H9 (cell line): ENCODE data around the gene DDX51. TPM values are rescaled to one million over a fixed set of nuclear protein-coding genes. Genes with fewer than 3 reads are reported as not detected.

Source experiments
- DNase-seq: peaks from one replicate; pipeline ENCODE4 v3.0.0-alpha.2; 2017
- H2AFZ ChIP-seq: one replicate; pipeline ENCODE4 v1.6.1; 2013; ENCODE audit warnings: mild to moderate bottlenecking, low read length, control low read depth, moderate library complexity
- H2AK5ac ChIP-seq: 2 replicates; pipeline ENCODE4 v1.6.1; 2013; ENCODE audit warnings: low read length, control low read depth, mixed read lengths; ENCODE audit not compliant: insufficient read length
- H2BK120ac ChIP-seq: one replicate; pipeline ENCODE4 v1.6.1; 2013; ENCODE audit warnings: low read depth, mild to moderate bottlenecking, low read length, control low read depth, inconsistent platforms; ENCODE audit not compliant: poor library complexity, severe bottlenecking
- H2BK12ac ChIP-seq: 2 replicates; pipeline ENCODE4 v1.6.1; 2013; ENCODE audit warnings: low read length, control low read depth, mixed read lengths, low read depth; ENCODE audit not compliant: insufficient read length
- H2BK15ac ChIP-seq: 2 replicates; pipeline ENCODE4 v1.6.1; 2013; ENCODE audit warnings: low read depth, low read length, control low read depth
- H2BK20ac ChIP-seq: one replicate; pipeline ENCODE4 v1.6.1; 2013; ENCODE audit warnings: low read depth, mild to moderate bottlenecking, low read length, control low read depth, inconsistent platforms; ENCODE audit not compliant: poor library complexity, severe bottlenecking
- H2BK5ac ChIP-seq: 2 replicates; pipeline ENCODE4 v1.6.1; 2013; ENCODE audit warnings: low read length, control low read depth, mixed read lengths; ENCODE audit not compliant: insufficient read length
- H3K14ac ChIP-seq: 2 replicates; pipeline ENCODE4 v1.6.1; 2013; ENCODE audit warnings: low read length, control low read depth; ENCODE audit not compliant: insufficient read depth
- H3K18ac ChIP-seq: 2 replicates; pipeline ENCODE4 v1.6.1; 2013; ENCODE audit warnings: low read depth, mild to moderate bottlenecking, mixed read lengths, low read length, control low read depth; ENCODE audit not compliant: insufficient read length
- H3K23ac ChIP-seq: 2 replicates; pipeline ENCODE4 v1.6.1; 2013; ENCODE audit warnings: low read length, control low read depth, mixed read lengths, low read depth; ENCODE audit not compliant: insufficient read length
- H3K23me2 ChIP-seq: 2 replicates; pipeline ENCODE4 v1.6.1; 2013; ENCODE audit warnings: low read depth, mild to moderate bottlenecking, mixed read lengths, low read length, control low read depth; ENCODE audit not compliant: insufficient read length, poor library complexity, severe bottlenecking
- H3K27ac ChIP-seq: 2 replicates; pipeline ENCODE4 v1.5.1; 2013; ENCODE audit warnings: low read length, control low read depth, mixed read lengths, low read depth; ENCODE audit not compliant: insufficient read length
- H3K27me3 ChIP-seq: 2 replicates; pipeline ENCODE4 v1.6.1; 2013; ENCODE audit warnings: low read length, control low read depth, inconsistent platforms; ENCODE audit not compliant: insufficient read depth
- H3K4ac ChIP-seq: 2 replicates; pipeline ENCODE4 v1.6.1; 2013; ENCODE audit warnings: low read depth, mild to moderate bottlenecking, control low read depth, inconsistent platforms, low read length, moderate library complexity
- H3K4me1 ChIP-seq: 2 replicates; pipeline ENCODE4 v1.6.1; 2013; ENCODE audit warnings: low read length, control low read depth, inconsistent platforms; ENCODE audit not compliant: insufficient read depth
- H3K4me2 ChIP-seq: 2 replicates; pipeline ENCODE4 v1.6.1; 2013; ENCODE audit warnings: low read length, control low read depth, mixed read lengths; ENCODE audit not compliant: insufficient read length, insufficient read depth
- H3K56ac ChIP-seq: 2 replicates; pipeline ENCODE4 v1.6.1; 2013; ENCODE audit warnings: low read depth, mild to moderate bottlenecking, mixed read lengths, low read length, control low read depth; ENCODE audit not compliant: insufficient read length
- H3K79me1 ChIP-seq: 2 replicates; pipeline ENCODE4 v1.6.1; 2013; ENCODE audit warnings: low read depth, mild to moderate bottlenecking, moderate library complexity, low read length, control low read depth, inconsistent platforms; ENCODE audit not compliant: insufficient read depth, poor library complexity, severe bottlenecking
- H3K79me2 ChIP-seq: 2 replicates; pipeline ENCODE4 v1.6.1; 2013; ENCODE audit warnings: low read length, control low read depth, inconsistent platforms; ENCODE audit not compliant: insufficient read depth
- H3K9ac ChIP-seq: 2 replicates; pipeline ENCODE4 v1.6.1; 2013; ENCODE audit warnings: low read length, control low read depth, mixed read lengths; ENCODE audit not compliant: insufficient read length; ENCODE audit errors: extremely low read depth
- H3K9me3 ChIP-seq: one replicate; pipeline ENCODE4 v1.6.1; 2013; ENCODE audit warnings: low read depth, low read length, inconsistent platforms; ENCODE audit not compliant: control insufficient read depth
- H3T11ph ChIP-seq: one replicate; pipeline ENCODE4 v1.6.1; 2013; ENCODE audit warnings: mild to moderate bottlenecking, low read length, control low read depth, inconsistent platforms
- H4K20me1 ChIP-seq: one replicate; pipeline ENCODE4 v1.6.1; 2013; ENCODE audit not compliant: control insufficient read depth, insufficient read length, insufficient read depth
- H4K5ac ChIP-seq: 2 replicates; pipeline ENCODE4 v1.6.1; 2013; ENCODE audit warnings: low read depth, mild to moderate bottlenecking, mixed read lengths, low read length, control low read depth; ENCODE audit not compliant: insufficient read length
- H4K8ac ChIP-seq: replicated peaks from 2 replicates; pipeline ENCODE4 v1.6.1; 2013; ENCODE audit warnings: low read length, control low read depth, mixed read lengths, low read depth; ENCODE audit not compliant: insufficient read length
- H4K91ac ChIP-seq: 2 replicates; pipeline ENCODE4 v1.6.1; 2013; ENCODE audit warnings: low read depth, mild to moderate bottlenecking, moderate library complexity, mixed read lengths, low read length, control low read depth; ENCODE audit not compliant: insufficient read length
- H3K27ac Mint-ChIP-seq, 3 experiments: 2 replicates in 2 of 3; 3 replicates in 1 of 3; pipeline ENCODE4 v1.8.0; 2020 to 2021; ENCODE audit warnings: mixed read lengths in 3 of 3, mild to moderate bottlenecking in 1 of 3, moderate library complexity in 1 of 3
- H3K27me3 Mint-ChIP-seq: 2 replicates; pipeline ENCODE4 v1.8.0; 2021; ENCODE audit warnings: low read depth, mild to moderate bottlenecking, moderate library complexity, mixed read lengths
- H3K36me3 Mint-ChIP-seq, 3 experiments: 2 replicates in 2 of 3; 3 replicates in 1 of 3; pipeline ENCODE4 v1.8.0; 2020 to 2021; ENCODE audit warnings: low read depth in 3 of 3, mixed read lengths in 3 of 3; ENCODE audit not compliant: insufficient read depth in 1 of 3
- H3K4me1 Mint-ChIP-seq, 2 experiments: 2 replicates each; pipeline ENCODE4 v1.8.0; 2020; ENCODE audit warnings: mixed read lengths in 2 of 2
- H3K4me3 Mint-ChIP-seq, 2 experiments: 2 replicates in 1 of 2; 3 replicates in 1 of 2; pipeline ENCODE4 v1.8.0; 2020 to 2021; ENCODE audit warnings: mild to moderate bottlenecking in 2 of 2, mixed read lengths in 2 of 2, moderate library complexity in 1 of 2
- H3K9me3 Mint-ChIP-seq, 2 experiments: 2 replicates in 1 of 2; 3 replicates in 1 of 2; pipeline ENCODE4 v1.8.0; 2020; ENCODE audit warnings: mild to moderate bottlenecking in 2 of 2, mixed read lengths in 2 of 2, moderate library complexity in 1 of 2
- WGBS: extraction: QIAGEN DNeasy Blood & Tissue Kit; methylation state at CpG from one replicate; pipeline ENCODE4 v1.1.7; 2013; ENCODE audit warnings: missing lambda C conversion rate, low lambda C conversion rate, mixed read lengths; ENCODE audit not compliant: insufficient read length; ENCODE audit errors: extremely low coverage; 5-methylcytosine and 5-hydroxymethylcytosine counted together
- total RNA-seq: library from RNA; stranded (reverse); gene quantifications from 2 replicates; pipeline ENCODE4 v1.2.1, GENCODE V29; 2021
- TF ChIP-seq, protein P1 (sequence below): fragments of 200-600 bp; sonication (generic); conservative IDR thresholded peaks from 3 replicates; pipeline ENCODE4 v1.8.0; 2021; ENCODE audit warnings: antibody characterized with exemption, mild to moderate bottlenecking

The DDX51 gene
- total RNA-seq, 1 experiment from 2014 or later = 37.9 TPM

DNA sequence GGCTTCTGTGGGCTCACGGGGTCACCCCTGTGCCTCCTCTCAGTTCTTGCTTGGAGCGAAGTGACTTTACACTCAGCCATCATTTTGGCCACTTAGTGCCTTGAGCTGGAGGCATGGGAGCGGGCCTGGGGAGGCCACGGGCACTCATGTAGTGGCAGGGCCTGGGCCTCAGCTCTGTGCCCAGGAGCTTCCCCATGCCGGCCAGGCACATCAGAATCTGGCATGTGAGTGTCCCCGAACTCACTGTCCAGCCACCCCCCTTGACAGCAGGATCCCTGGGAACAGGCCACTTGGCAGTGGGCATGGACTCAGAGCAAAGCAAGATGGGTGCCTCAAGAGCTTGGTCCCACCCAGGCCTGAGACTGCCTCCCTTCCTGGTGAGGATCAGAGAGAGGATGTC is 29.5 kb downstream of the DDX51 start:
- H3K36me3 Mint-ChIP-seq = peaks cover 27 to 51% (median 41%) of the 10 kb centered on the region in 3 experiments; a peak in 6 of 7 replicates
- TF ChIP-seq, protein P1, sequence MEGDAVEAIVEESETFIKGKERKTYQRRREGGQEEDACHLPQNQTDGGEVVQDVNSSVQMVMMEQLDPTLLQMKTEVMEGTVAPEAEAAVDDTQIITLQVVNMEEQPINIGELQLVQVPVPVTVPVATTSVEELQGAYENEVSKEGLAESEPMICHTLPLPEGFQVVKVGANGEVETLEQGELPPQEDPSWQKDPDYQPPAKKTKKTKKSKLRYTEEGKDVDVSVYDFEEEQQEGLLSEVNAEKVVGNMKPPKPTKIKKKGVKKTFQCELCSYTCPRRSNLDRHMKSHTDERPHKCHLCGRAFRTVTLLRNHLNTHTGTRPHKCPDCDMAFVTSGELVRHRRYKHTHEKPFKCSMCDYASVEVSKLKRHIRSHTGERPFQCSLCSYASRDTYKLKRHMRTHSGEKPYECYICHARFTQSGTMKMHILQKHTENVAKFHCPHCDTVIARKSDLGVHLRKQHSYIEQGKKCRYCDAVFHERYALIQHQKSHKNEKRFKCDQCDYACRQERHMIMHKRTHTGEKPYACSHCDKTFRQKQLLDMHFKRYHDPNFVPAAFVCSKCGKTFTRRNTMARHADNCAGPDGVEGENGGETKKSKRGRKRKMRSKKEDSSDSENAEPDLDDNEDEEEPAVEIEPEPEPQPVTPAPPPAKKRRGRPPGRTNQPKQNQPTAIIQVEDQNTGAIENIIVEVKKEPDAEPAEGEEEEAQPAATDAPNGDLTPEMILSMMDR = no peak
- no peak for DNase-seq

More for the DNA sequence above, 29.5 kb downstream of the DDX51 start:
- Histone ChIP-seq H3K27me3 (no peaks in the 10 kb centered on the region), H2BK5ac (no peak overlapping the region), H3K4me2 (no peak overlapping the region), H3T11ph (no peak overlapping the region), H3K56ac (no peak overlapping the region), H4K91ac (no peak overlapping the region), H4K8ac (no peak overlapping the region), H2BK12ac (no peak overlapping the region), H4K5ac (no peak overlapping the region), H2BK120ac (no peak overlapping the region), H3K4ac (no peak overlapping the region), H3K79me2 (no peaks in the 10 kb centered on the region), H3K18ac (no peak overlapping the region), H3K4me1 (no peaks in the 10 kb centered on the region), H4K20me1 (no peaks in the 10 kb centered on the region), H3K9ac (no peak overlapping the region), H2AK5ac (no peak overlapping the region), H2AFZ (no peak overlapping the region), H3K79me1 (no peaks in the 10 kb centered on the region), H3K9me3 (no peaks in the 10 kb centered on the region), H3K23me2 (no peaks in the 10 kb centered on the region), H3K27ac (no peak overlapping the region), H2BK20ac (no peak overlapping the region), H2BK15ac (no peak overlapping the region), H3K23ac (no peak overlapping the region), H3K14ac (no peak overlapping the region)
- no peaks in the 10 kb centered on the region for H3K9me3 Mint-ChIP-seq
- H3K4me3 Mint-ChIP-seq = no peak overlapping the region
- no peak overlapping the region for H3K27ac Mint-ChIP-seq
- WGBS = no CpG with 5 or more reads among the region's 6 CpGs
- H3K4me1 Mint-ChIP-seq = no peaks in the 10 kb centered on the region
- no peaks in the 10 kb centered on the region for H3K27me3 Mint-ChIP-seq
